Erythroblast (primary cell): ENCODE data around the gene RPS6KA5.

Experiments used
- GATA1 ChIP-seq: IDR thresholded peaks from 2 replicates; pipeline ENCODE4 v1.6.1; 2011; ENCODE audit warnings: low read depth, mild to moderate bottlenecking, control low read depth, low read length, moderate library complexity
- POLR2A ChIP-seq: IDR thresholded peaks from 2 replicates; pipeline ENCODE4 v1.6.1; 2011; ENCODE audit warnings: mild to moderate bottlenecking, low read length

DNA sequence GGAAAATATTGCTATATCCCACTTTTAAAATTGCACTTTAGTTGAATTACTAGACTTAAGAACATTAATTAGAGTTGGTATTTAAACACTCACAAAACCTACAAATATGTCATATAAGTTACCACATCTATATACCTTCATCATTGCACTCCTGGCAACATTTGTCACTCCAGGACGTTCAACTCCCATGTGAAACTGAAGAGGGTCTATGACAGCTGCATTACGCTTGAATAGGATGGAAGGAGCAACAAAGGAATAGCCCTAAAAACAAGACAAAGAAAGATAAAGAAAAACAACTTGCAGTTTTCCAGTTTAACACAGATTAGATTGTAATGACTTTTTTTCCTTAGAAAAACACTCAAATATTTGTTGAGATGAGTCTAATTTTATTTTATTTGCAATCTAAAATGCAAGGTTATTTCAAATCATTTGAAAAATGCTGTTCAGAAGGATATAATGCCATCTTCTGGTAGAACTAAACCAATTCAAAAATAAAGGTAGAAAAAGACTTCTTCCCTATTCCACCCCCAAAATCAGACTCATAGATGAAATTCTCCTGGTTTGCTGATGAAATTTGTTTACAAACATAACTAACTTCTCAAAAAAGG, 159.9 kb downstream of the RPS6KA5 start:
- TF ChIP-seq POLR2A (no peak), GATA1 (no peak)
